Posterior vena cava (tissue), 2 donors: ENCODE measurements around the gene CYP26C1. TPM values are rescaled to one million over a fixed set of nuclear protein-coding genes. Genes with fewer than 3 reads are reported as not detected.
A peak's percentile ranks its signal among the peaks of the same experiment; 100 is the strongest.

ENCODE experiments used
- DNase-seq: peaks from one replicate; pipeline ENCODE4 v3.0.0-alpha.2; 2020; ENCODE audit warnings: low spot score
- intact Hi-C, 2 donors: fragments of 100-400 bp; cut with DNase I; formaldehyde crosslinking; loops; one replicate each; pipeline versions ENCODE4 v1.14.1 to v1.14.2; 2022 to 2023
- long read RNA-seq, 2 donors: library from polyadenylated mRNA; unstranded; transcript quantifications; one replicate each; pipeline ENCODE4 v2.0.0, GENCODE V29; 2020 to 2021
- total RNA-seq, 2 donors: library from RNA; stranded (reverse); fragmentation: NEBNext Ultra II Directional; extraction: Animal tissue kit (Norgen Biotek cat#: 25700); gene quantifications; one replicate each; pipeline ENCODE4 v1.2.1, GENCODE V29; 2021
- donor health status: DM: yes; HTN: yes; CAD: no.
- donor health status: DM: yes; HTN: yes; CAD: no.

The CYP26C1 gene
- total RNA-seq: under 1 TPM in 1 of 2 donors, not detected in 1; 0.19 TPM
- long read RNA-seq, donor 1: 0 reads
- long read RNA-seq, donor 2, partial matches to known transcripts: 0 of 1 reads
- long read RNA-seq, donor 2, other reads (novel, unspliced or antisense): 1 of 1 reads

- intact Hi-C loops: no loop called here
Measured at GRCh38 chr10:93059975-93060886, at the start of gene CYP26C1. Gene CYP26C1 (plus strand): TSS chr10:93060798. CDS start chr10:93061264, 466 bp downstream.

GRCh38 chr10:93015722-93016121 is 44.9 kb upstream of the CYP26C1 start:
- intact Hi-C loops: no loop called here
- no peak for DNase-seq

More at GRCh38 chr10:93059975-93060886, at the start of gene CYP26C1:
- no peak for DNase-seq

- DNase-seq: no peak
- intact Hi-C loops: no loop called here
Measured at GRCh38 chr10:93023013-93023650, 37.5 kb upstream of the CYP26C1 start.

GRCh38 chr10:93026072-93026471 is 34.5 kb upstream of the CYP26C1 start:
- intact Hi-C loops: no loop called here
- DNase-seq: no peak

- intact Hi-C loops: no loop called here
- DNase-seq: no peak
Measured at GRCh38 chr10:93027508-93027907, 33.1 kb upstream of the CYP26C1 start.

- no peak for DNase-seq
- intact Hi-C loops: no loop called here
Measured at GRCh38 chr10:93028883-93029282, 31.7 kb upstream of the CYP26C1 start.

- intact Hi-C loops: loop anchor here in 1 of 2 donors (10.0 kb wide), 1 partner anchor 146 kb away; no protein-coding TSS in a partner anchor
Measured at GRCh38 chr10:93030409-93030808, 30.2 kb upstream of the CYP26C1 start.

GRCh38 chr10:93032105-93032808 is 28.3 kb upstream of the CYP26C1 start:
- no peak for DNase-seq
- intact Hi-C loops: loop anchor here in 1 of 2 donors (10.0 kb wide), 1 partner anchor 147 kb away; no protein-coding TSS in a partner anchor

More at GRCh38 chr10:93030409-93030808, 30.2 kb upstream of the CYP26C1 start:
- DNase-seq: no peak

- DNase-seq: no peak
- intact Hi-C loops: loop anchor here in 1 of 2 donors (10.0 kb wide), 1 partner anchor 148 kb away; no protein-coding TSS in a partner anchor
Measured at GRCh38 chr10:93032809-93033137, 27.8 kb upstream of the CYP26C1 start.

GRCh38 chr10:93034426-93034825 is 26.2 kb upstream of the CYP26C1 start:
- DNase-seq: no peak
- intact Hi-C loops: loop anchor here in 1 of 2 donors (10.0 kb wide), 1 partner anchor 150 kb away; no protein-coding TSS in a partner anchor

- intact Hi-C loops: loop anchor here in 1 of 2 donors (10.0 kb wide), 1 partner anchor 154 kb away; no protein-coding TSS in a partner anchor
- DNase-seq: no peak
Measured at GRCh38 chr10:93039110-93039509, 21.5 kb upstream of the CYP26C1 start.

- intact Hi-C loops: loop anchor here in 1 of 2 donors (10.0 kb wide), 1 partner anchor 155 kb away; no protein-coding TSS in a partner anchor
- no peak for DNase-seq
Measured at GRCh38 chr10:93039721-93040120, 20.9 kb upstream of the CYP26C1 start.

GRCh38 chr10:93054486-93054885 is 6.1 kb upstream of the CYP26C1 start:
- intact Hi-C loops: no loop called here
- no peak for DNase-seq

GRCh38 chr10:93058139-93058538 is 2.5 kb upstream of the CYP26C1 start:
- intact Hi-C loops: no loop called here
- no peak for DNase-seq

- intact Hi-C loops: no loop called here
- peak; percentile 70 for DNase-seq
Measured at GRCh38 chr10:93060887-93061593, 442 bp downstream of the CYP26C1 start.

GRCh38 chr10:93061594-93062513 is 1.3 kb downstream of the CYP26C1 start:
- intact Hi-C loops: no loop called here
- peak; percentile 68 for DNase-seq

- intact Hi-C loops: no loop called here
- DNase-seq: peak; percentile 83
Measured at GRCh38 chr10:93062514-93063143, 2.0 kb downstream of the CYP26C1 start.
